ENCODE measurements around the gene FCHO2. TPM values are rescaled to one million over a fixed set of nuclear protein-coding genes. Genes with fewer than 3 reads are reported as not detected.

The FCHO2 gene
- total and polyA plus RNA-seq, 2 of the 8 experiments (the other 6 are each of a cell fraction or from before 2014, with no cell fraction given): 4.3 to 15.7 TPM

DNA sequence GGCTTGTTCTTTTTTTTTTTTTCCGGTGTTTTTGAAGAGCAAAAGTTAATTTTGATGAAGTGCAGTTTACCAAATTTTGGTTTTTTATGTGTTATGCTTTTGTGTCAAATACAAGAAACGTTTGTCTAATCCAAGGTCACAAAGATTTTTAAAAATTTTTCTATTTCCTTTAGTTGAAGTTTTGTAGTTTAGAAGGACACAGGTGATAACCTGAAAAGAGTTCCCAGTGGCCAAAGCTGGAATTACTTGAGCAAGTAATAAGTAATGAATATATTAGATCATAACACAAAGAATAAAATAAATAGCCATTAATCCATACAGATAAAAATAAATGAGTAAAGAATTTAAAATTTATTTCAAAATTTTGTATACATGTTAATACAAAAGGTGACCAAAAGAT lies 71.5 kb downstream of the FCHO2 start (continued):
- no peak for TF ChIP-seq PHF8 (conservative IDR thresholded peaks at IDR 0.05; ENCODE audit: low read depth, low read length)
- TF ChIP-seq TCF12 (IDR thresholded peaks at IDR 0.05; ENCODE audit: low read depth, low read length): no peak
- TF ChIP-seq CBX8 (IDR thresholded peaks at IDR 0.05; ENCODE audit: borderline replicate concordance, low read depth, low read length): no peak
- no peak for TF ChIP-seq RFX5 (IDR thresholded peaks at IDR 0.05; ENCODE audit: borderline replicate concordance, low read depth, low read length)
